Measurements from ENCODE around the gene CCL17. TPM values are rescaled to one million over a fixed set of nuclear protein-coding genes. Genes with fewer than 3 reads are reported as not detected.
A peak's percentile ranks its signal among the peaks of the same experiment; 100 is the strongest.

CCL17 gene
- total and polyA plus RNA-seq, 9 donors = not detected

GRCh38 chr16:57446531-57447185, 42.1 kb downstream of the CCL17 start:
- intact Hi-C loops (cut with DNase I) = no loop called here
- peak overlapping the region; percentile 81 for H3K4me3 ChIP-seq
- peaks cover 8% of the 10 kb centered on the region for H3K4me1 ChIP-seq (ENCODE audit: insufficient read depth)
- peak overlapping the region; percentile 10 to 68 for H3K27ac ChIP-seq
- peak in 1 of 5 donors; percentile 49 for DNase-seq
- H3K36me3 ChIP-seq = no peaks in the 10 kb centered on the region
- H3K9me3 ChIP-seq = no peaks in the 10 kb centered on the region
- no peak for TF ChIP-seq CTCF (IDR thresholded peaks at IDR 0.05)
- TF ChIP-seq POLR2A (IDR thresholded peaks at IDR 0.05) = no peak
- no peak for TF ChIP-seq EP300 (IDR thresholded peaks at IDR 0.05)
- H3K27me3 ChIP-seq = no peaks in the 10 kb centered on the region
- 2 to 3% (median 2%) methylated on average over 28 of the region's 28 CpGs for WGBS, 3 donors

DNA sequence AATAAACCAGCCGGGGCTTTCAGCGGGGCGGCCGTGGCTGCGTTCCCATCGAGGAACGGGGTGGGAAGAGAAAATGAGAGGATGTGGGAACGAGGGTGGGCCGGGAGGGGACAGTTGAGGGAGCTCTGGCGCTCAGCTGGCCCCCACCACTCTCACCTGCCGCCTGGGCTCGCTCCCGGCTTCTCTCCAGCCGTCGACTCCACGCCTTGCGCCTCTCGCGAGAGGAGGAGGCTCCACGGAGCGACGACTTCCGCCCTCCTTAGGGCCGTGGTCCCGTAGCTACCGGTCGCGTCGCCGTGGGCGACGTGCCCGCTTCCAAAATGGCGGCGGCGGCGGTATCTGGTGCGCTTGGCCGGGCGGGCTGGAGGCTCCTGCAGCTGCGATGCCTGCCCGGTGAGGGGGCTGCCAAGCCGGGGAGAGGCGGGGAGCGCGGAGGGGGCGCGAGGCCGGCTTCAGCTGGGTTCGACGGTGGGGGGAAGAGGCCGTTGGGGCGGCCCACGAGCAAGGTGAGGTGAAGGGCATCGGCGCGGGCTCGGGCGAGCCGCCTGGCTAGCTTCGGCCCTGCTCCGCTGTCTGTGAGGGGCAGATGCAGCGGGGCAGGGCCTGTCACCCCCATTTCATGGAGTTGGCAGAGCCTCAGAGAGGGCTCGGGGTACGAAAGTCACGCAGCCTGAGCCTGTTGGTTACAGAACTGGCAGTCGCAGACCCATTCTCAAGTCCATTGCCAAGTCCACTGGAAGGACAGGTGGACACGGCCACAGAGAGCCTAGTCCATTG, 42.8 kb downstream of the CCL17 start, which contains the start of the genes CIAPIN1 and COQ9:
CIAPIN1 (minus strand) TSS at position 200 of the 777 bp plus-strand sequence. CDS start 6,457 bp downstream, outside the sequence.
COQ9 (plus strand) TSS at position 294 of the 777 bp plus-strand sequence; CDS start at position 321, 27 bp downstream.
- peak; percentile 94 to 97 (median 95) for DNase-seq
- H3K9me3 ChIP-seq = no peaks in the 10 kb centered on the region
- peak within 1 kb of the TSS; percentile 10 to 68 for H3K27ac ChIP-seq
- no peaks in the 10 kb centered on the region for H3K36me3 ChIP-seq
- TF ChIP-seq POLR2A (IDR thresholded peaks at IDR 0.05) (peak; percentile 85), CTCF (IDR thresholded peaks at IDR 0.05) (no peak)
- 0 to 1% (median 0%) methylated on average over 34 to 68 of the region's 68 CpGs for WGBS, 3 donors
- H3K4me1 ChIP-seq (ENCODE audit: insufficient read depth) = peaks cover 8% of the 10 kb centered on the region
- peak within 1 kb of the TSS; percentile 81 for H3K4me3 ChIP-seq
- intact Hi-C loops (cut with DNase I) = no loop called here
- no peaks in the 10 kb centered on the region for H3K27me3 ChIP-seq

DNA sequence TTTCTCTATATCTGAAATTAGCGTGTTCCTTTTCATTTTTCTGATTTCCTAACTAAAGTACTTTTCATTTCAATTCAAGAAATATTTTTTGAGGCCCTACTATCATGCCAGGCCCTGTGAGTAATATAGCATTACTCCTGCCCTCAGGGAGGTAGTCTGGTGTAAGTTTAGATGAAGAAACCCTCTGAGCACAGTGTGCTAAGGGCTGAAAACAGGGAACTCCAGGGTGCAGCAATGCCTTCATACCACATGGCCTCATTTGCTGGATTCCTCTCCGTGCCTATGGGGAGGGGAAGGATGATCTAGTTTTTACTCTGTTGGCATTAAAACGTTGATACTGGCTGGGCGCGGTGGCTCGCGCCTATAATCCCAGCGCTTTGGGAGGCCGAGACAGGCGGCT, 47.5 kb downstream of the CCL17 start:
- H3K9me3 ChIP-seq = no peaks in the 10 kb centered on the region

More for the DNA sequence above, 47.5 kb downstream of the CCL17 start:
- TF ChIP-seq EP300 (IDR thresholded peaks at IDR 0.05) (no peak), POLR2A (IDR thresholded peaks at IDR 0.05) (no peak), CTCF (IDR thresholded peaks at IDR 0.05) (no peak)
- Histone ChIP-seq H3K27me3 (no peaks in the 10 kb centered on the region), H3K36me3 (no peaks in the 10 kb centered on the region), H3K27ac (no peak overlapping the region), H3K4me1 (ENCODE audit: insufficient read depth) (peaks cover 3% of the 10 kb centered on the region), H3K4me3 (no peak overlapping the region)
- 92 to 94% (median 93%) methylated on average over 10 of the region's 10 CpGs for WGBS, 3 donors
- intact Hi-C loops (cut with DNase I) = no loop called here
- no peak for DNase-seq

Data from ovary (tissue), 9 donors.